Thymus (tissue), 11 donors: ENCODE measurements around the gene ACTN1. TPM values are rescaled to one million over a fixed set of nuclear protein-coding genes. Genes with fewer than 3 reads are reported as not detected.

Source experiments
- DNase-seq, 9 donors: peaks; one replicate each; pipeline ENCODE4 v3.0.0-alpha.2; 2013; ENCODE audit warnings: low spot score in 9 of 9, low read depth in 6 of 9, missing footprints in 1 of 9
- H3K27ac ChIP-seq, 2 donors: one replicate each; pipeline ENCODE4 v1.5.1; 2013; ENCODE audit warnings: control low read depth in 1 of 2, low read depth in 1 of 2, low read length in 1 of 2, mild to moderate bottlenecking in 1 of 2, moderate library complexity in 1 of 2
- H3K27me3 ChIP-seq, 2 donors: one replicate each; pipeline ENCODE4 v1.5.1; 2013; ENCODE audit warnings: low read length in 1 of 2; ENCODE audit not compliant: control insufficient read depth in 2 of 2, insufficient read depth in 1 of 2
- H3K36me3 ChIP-seq, 2 donors: one replicate each; pipeline ENCODE4 v1.5.1; 2013; ENCODE audit warnings: low read length in 1 of 2, mild to moderate bottlenecking in 1 of 2, moderate library complexity in 1 of 2; ENCODE audit not compliant: control insufficient read depth in 2 of 2, insufficient read depth in 2 of 2
- H3K4me1 ChIP-seq, 2 donors: one replicate each; pipeline ENCODE4 v1.5.1; 2013; ENCODE audit warnings: low read length in 2 of 2; ENCODE audit not compliant: control insufficient read depth in 2 of 2, insufficient read depth in 2 of 2
- H3K4me3 ChIP-seq, 2 donors: one replicate each; pipeline ENCODE4 v1.5.1; 2013; ENCODE audit warnings: low read length in 2 of 2, control low read depth in 1 of 2, mild to moderate bottlenecking in 1 of 2
- H3K9me3 ChIP-seq, 2 donors: one replicate each; pipeline ENCODE4 v1.5.1; 2013; ENCODE audit warnings: low read length in 1 of 2, mild to moderate bottlenecking in 1 of 2; ENCODE audit not compliant: control insufficient read depth in 2 of 2, insufficient read depth in 1 of 2
- WGBS: extraction: QIAGEN DNeasy Blood & Tissue Kit; methylation state at CpG from one replicate; pipeline ENCODE4 v1.1.7; 2013; 5-methylcytosine and 5-hydroxymethylcytosine counted together
- polyA plus RNA-seq: library from polyadenylated mRNA; stranded (reverse); fragments of 200-250 nt; gene quantifications from one replicate; pipeline ENCODE4 v1.2.3, GENCODE V29; 2013
- total RNA-seq: library from RNA; stranded (reverse); fragments of 120-200 nt; gene quantifications from one replicate; pipeline ENCODE4 v1.2.4, GENCODE V29; 2013
- donor health status: healthy.

The ACTN1 gene
- total and polyA plus RNA-seq, 2 donors: 21.6 to 59.3 TPM

GRCh38 chr14:68960123-68960522, 19.0 kb downstream of the ACTN1 start:
- no peak overlapping the region for H3K4me3 ChIP-seq
- 92% methylated on average over 3 of the region's 3 CpGs for WGBS

GRCh38 chr14:68959035-68959434, 20.1 kb downstream of the ACTN1 start:
- Histone ChIP-seq H3K36me3 (no peaks in the 10 kb centered on the region), H3K4me1 (peaks cover 18 to 43% of the 10 kb centered on the region in 2 donors), H3K4me3 (no peak overlapping the region), H3K9me3 (no peaks in the 10 kb centered on the region), H3K27ac (no peak overlapping the region), H3K27me3 (no peaks in the 10 kb centered on the region)
- WGBS: 76% methylated on average over 4 of the region's 4 CpGs
- no peak for DNase-seq

More at GRCh38 chr14:68960123-68960522, 19.0 kb downstream of the ACTN1 start:
- H3K27ac ChIP-seq: no peak overlapping the region
- no peaks in the 10 kb centered on the region for H3K9me3 ChIP-seq
- no peaks in the 10 kb centered on the region for H3K36me3 ChIP-seq
- peaks cover 28 to 51% of the 10 kb centered on the region in 2 donors for H3K4me1 ChIP-seq
- H3K27me3 ChIP-seq: no peaks in the 10 kb centered on the region
- no peak for DNase-seq

DNA sequence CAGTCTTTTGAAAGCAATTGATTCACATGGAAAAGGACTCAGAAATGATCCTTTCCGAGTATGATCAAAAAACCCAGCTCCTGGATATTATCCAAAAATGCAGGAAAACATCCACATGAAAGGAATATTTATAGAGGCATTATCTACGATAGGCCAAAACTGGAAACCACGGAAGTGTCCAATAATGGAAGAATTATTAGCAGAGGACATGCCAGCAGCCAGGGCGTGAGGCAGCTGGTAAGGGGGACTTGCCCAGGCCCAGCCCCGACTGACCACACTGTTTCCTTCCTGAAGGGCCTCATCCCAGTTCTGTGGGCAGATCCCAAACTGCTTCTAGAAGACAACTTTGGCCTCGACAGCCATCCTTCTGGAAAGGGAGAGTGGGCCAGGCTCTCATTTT, 20.5 kb downstream of the ACTN1 start:
- 69% methylated on average over 6 of the region's 6 CpGs for WGBS
- no peak for DNase-seq
- Histone ChIP-seq H3K4me1 (peaks cover 15 to 40% of the 10 kb centered on the region in 2 donors), H3K27me3 (no peaks in the 10 kb centered on the region), H3K36me3 (no peaks in the 10 kb centered on the region), H3K27ac (no peak overlapping the region), H3K4me3 (no peak overlapping the region), H3K9me3 (no peaks in the 10 kb centered on the region)

DNA sequence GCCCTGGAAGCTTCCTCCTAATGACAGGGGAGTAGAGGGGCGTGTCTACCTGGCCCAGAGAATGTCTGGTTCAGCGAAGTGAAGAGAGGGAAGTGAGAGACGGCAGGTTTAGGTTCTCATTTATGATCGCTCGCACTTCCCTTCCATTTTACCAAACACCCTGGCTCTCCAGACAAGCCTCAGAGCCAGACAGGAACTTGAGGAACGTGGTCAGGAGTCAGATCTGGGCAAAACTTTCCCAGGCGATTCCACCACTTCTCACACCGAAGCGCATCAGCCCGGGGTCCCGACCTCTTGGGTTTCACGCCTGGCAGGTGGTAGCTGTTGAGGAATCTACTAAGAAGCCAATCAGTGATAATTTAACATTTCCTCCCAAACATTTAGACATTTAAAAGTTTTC, 21.3 kb downstream of the ACTN1 start:
- peaks cover 9 to 32% of the 10 kb centered on the region in 2 donors for H3K4me1 ChIP-seq
- H3K9me3 ChIP-seq: no peaks in the 10 kb centered on the region
- H3K36me3 ChIP-seq: no peaks in the 10 kb centered on the region
- no peaks in the 10 kb centered on the region for H3K27me3 ChIP-seq
- no peak overlapping the region for H3K27ac ChIP-seq
- DNase-seq: no peak
- H3K4me3 ChIP-seq: no peak overlapping the region
- 92% methylated on average over 12 of the region's 12 CpGs for WGBS

DNA sequence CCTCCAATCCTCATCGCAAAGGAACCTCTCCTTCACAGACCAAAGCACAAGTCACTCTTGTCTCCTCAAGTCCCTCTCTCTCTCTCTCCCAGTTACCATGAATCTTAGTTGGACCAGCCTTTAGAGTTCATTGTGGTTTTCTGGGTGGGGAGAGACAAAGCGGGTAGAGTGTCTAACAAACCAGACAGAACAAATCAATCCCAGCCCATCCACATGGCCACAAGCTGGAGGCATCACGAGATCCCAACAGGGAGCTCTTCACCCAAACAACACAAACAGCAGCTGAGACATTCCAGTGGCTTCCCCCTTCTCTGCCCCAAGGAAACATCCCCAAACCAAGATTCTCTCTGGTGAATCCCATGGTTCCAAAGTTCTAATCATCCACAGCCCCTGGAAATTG, 22.4 kb downstream of the ACTN1 start:
- no peak for DNase-seq
- Histone ChIP-seq H3K9me3 (no peaks in the 10 kb centered on the region), H3K4me1 (peaks cover 0 to 30% of the 10 kb centered on the region in 2 donors), H3K27ac (no peak overlapping the region), H3K36me3 (no peaks in the 10 kb centered on the region), H3K4me3 (no peak overlapping the region), H3K27me3 (no peaks in the 10 kb centered on the region)
- 95% methylated on average over 3 of the region's 3 CpGs for whole genome bisulfite sequencing

GRCh38 chr14:68955851-68956179, 23.3 kb downstream of the ACTN1 start:
- peaks cover 2 to 35% of the 10 kb centered on the region in 2 donors for H3K4me1 ChIP-seq
- WGBS: 96% methylated on average over 5 of the region's 5 CpGs
- H3K36me3 ChIP-seq: no peaks in the 10 kb centered on the region
- H3K9me3 ChIP-seq: no peaks in the 10 kb centered on the region
- no peak overlapping the region for H3K27ac ChIP-seq
- H3K27me3 ChIP-seq: no peaks in the 10 kb centered on the region
- no peak for DNase-seq
- H3K4me3 ChIP-seq: no peak overlapping the region

DNA sequence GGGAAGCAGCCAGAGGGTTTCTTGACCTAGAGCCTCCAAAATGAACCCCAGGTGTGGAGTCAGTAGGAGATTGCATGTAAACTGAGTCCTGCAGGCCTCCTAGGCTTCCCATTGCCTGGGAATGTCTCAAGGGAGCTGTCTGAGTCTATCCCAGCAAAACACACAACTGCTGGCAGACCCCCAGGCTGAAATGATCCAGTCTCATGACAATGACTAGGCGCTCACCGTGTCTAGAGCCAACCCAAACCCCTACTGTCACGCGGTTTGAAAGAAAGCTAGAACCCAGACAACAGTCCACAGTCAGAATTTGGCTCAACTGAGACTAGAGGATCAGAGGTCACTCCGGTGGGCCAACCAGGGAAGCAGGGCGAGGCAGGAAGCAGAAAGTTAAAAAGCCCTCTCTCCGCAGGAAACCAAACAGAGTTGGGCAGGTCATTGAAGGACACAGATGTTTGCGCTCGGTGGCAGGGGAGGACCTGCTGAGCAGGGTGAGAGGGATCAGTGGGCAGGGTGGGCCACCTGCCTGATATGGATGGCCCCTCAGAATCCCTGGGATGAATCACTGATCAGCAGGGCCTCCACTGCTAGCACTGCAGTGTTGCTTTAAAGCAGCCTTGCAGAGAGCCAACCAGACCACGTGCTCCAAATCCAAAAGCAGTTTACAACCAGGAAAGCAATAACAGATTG, 23.8 kb downstream of the ACTN1 start:
- Histone ChIP-seq H3K36me3 (no peaks in the 10 kb centered on the region), H3K4me1 (peaks cover 3 to 36% of the 10 kb centered on the region in 2 donors), H3K27me3 (no peaks in the 10 kb centered on the region), H3K9me3 (no peaks in the 10 kb centered on the region), H3K4me3 (no peak overlapping the region), H3K27ac (no peak overlapping the region)
- WGBS: 91% methylated on average over 10 of the region's 10 CpGs
- no peak for DNase-seq

- WGBS: 92% methylated on average over 4 of the region's 4 CpGs
- H3K4me1 ChIP-seq: peaks cover 3 to 37% of the 10 kb centered on the region in 2 donors
Measured at GRCh38 chr14:68953196-68953555, 25.9 kb downstream of the ACTN1 start.

GRCh38 chr14:68952531-68953195, 26.4 kb downstream of the ACTN1 start:
- no peaks in the 10 kb centered on the region for H3K27me3 ChIP-seq
- DNase-seq: no peak
- peaks cover 3 to 41% of the 10 kb centered on the region in 2 donors for H3K4me1 ChIP-seq
- 81% methylated on average over 12 of the region's 12 CpGs for WGBS
- H3K36me3 ChIP-seq: no peaks in the 10 kb centered on the region
- H3K9me3 ChIP-seq: no peaks in the 10 kb centered on the region
- no peak overlapping the region for H3K4me3 ChIP-seq
- H3K27ac ChIP-seq: no peak overlapping the region

More at GRCh38 chr14:68953196-68953555, 25.9 kb downstream of the ACTN1 start:
- Histone ChIP-seq H3K27me3 (no peaks in the 10 kb centered on the region), H3K4me3 (no peak overlapping the region), H3K9me3 (no peaks in the 10 kb centered on the region), H3K36me3 (no peaks in the 10 kb centered on the region), H3K27ac (no peak overlapping the region)
- DNase-seq: no peak
